A673 (cell line): Measurements from ENCODE around the gene FRMD4B.

Experiments
- CTCF ChIP-seq: fragments of 300-800, 200-600 bp; sonication (generic); conservative IDR thresholded peaks from 2 replicates; pipeline ENCODE4 v1.5.1; 2017; ENCODE audit warnings: low read depth, mild to moderate bottlenecking, antibody characterized with exemption, low read length, moderate library complexity, mixed read lengths
- EZH2 ChIP-seq: fragments of 200-600 bp; sonication (generic); IDR thresholded peaks from 2 replicates; pipeline ENCODE4 v1.6.1; 2017; ENCODE audit warnings: borderline replicate concordance, low read depth, mild to moderate bottlenecking, mixed read lengths, antibody characterized with exemption, low read length; ENCODE audit not compliant: poor library complexity, severe bottlenecking

DNA sequence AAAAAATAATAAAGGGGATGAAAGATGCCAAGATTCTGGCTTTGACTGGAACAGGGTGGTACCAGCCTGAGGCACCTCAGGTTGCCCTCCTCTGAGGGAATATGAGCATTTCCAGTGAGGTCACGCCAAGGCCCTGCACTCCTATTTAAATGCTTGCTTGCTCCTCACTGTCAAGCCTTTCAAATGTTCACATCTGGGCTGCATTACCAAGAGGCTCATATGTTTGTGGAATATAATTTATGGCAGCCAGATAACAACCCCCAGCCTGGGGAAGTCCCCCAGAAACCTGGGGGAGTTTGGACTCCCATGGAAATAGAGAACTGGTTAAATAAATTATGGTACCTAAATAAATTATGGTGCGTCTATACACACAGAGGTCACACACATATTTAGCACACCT is 88.4 kb downstream of the FRMD4B start:
- TF ChIP-seq CTCF (no peak), EZH2 (no peak)
